ENCODE results near the gene CADM4.
"Not testable (repeated sequence)": the region's sequence is repeated elsewhere in the genome, so short reads cannot be mapped to it uniquely, and the experiment has no call there.

The CADM4 gene

DNA sequence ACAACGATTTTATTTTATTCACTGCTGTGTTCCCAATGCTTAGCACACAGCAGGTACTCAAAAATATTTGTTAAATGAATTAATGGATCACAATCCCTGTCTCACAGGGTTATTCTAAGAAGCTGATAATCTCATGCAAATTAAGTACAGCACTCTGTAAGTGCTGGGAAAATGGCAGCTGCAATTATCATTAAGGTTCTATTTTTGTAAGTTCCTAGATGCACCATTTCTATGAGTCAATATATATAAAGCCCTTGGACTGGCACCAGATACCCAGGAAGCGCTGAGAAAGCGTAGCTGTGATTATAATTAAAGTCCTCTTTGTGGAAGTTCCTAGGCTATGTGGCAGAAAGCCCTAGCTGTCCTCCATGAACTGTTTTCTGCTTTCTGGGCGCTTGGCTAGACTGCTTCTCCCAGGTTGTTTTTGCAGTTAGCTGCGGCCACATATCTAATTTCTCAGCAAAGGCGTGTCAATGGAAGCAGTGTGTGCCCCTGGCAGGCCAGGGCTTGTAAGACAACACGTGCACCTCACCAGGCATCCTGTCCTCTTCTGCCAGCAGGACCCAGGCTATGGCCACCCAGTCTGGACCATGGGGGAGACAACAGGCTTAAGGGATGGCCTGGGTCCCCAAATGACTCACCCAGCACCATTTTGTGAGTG is 33.0 kb downstream of the CADM4 start:
- no peak for DNase-seq (ENCODE audit: low read depth)

DNA sequence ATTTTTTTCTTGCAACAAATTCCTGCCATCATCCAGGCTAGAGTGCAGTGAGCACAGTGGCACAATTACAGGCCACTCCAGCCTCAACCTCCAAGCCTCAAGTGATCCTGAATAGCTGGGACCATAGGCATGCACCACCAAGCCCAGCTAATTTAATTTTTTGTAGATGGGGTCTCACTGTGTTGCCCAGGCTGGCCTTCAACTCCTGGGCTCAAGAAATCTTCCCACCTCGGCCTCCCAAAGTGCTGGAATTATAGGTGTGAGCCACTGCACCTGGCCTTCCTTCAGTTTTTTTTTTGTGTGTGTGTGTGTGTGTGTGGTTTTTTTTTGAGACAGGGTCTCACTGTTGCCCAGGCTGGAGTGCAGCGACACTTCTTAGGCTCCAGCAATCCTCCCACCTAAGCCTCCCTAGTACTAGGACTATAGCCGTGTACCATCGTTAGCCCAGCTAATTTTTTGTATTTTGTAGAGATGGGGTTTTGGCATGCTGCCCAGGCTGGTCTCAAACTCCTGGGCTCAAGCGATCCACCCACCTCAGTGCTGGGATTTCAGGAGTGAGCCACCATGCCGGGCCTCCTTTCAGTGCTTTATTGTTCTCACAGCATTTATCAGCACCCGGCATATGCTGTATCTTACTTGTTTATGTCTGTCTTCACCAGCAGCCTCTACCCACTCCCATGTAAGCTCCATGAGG is 33.6 kb downstream of the CADM4 start:
- no peak for DNase-seq (ENCODE audit: low read depth)

DNA sequence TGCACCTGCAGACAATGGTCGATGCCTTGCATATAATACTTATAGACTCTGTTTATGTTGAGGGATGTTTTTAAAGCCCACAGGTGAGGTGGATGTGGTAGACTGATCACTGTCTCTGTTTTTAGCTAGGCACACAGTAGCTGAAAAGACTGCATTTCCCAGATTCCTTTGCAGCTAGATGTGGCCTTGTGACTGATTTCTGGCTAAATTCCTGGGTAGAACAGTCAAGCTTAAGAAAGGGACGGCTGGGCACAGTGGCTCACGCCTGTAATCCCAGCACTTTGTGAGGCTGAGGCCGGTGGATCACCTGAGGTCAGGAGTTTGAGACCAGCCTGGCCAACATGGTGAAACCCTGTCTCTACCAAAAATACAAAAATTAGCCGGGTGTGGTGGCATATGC is 39.3 kb downstream of the CADM4 start:
- DNase-seq (ENCODE audit: low read depth): not testable (repeated sequence)

DNA sequence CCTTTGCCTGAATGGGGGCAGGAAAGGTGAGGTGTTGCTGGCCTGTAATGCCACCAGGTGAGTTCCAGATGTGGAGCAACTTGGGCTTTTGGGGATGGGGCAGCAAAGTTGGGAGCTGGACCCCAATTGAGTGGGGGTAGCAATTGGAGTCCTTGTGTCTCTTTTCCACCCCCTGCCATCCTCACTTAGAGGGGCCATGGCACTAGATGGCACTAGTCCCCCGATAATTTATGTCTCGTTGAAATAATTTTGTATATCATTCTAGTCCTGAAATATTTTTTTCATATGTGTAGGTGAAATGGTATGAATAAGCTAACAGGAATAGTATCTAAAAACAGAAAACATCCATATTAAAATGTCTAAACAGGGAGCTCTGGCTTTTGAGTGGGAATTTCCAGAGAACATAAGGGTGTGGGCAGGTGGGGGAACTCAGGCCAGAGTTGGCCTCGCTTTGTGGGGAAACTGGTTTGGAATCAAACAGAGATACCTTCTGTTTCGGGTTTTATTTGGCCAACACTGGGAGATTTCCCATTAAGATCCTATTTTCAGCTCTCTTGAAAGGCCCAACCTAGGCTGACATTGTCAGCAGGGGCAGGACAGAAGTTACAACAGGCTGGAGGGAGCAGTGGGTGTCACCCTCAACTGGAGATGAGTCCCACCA is 39.9 kb downstream of the CADM4 start:
- no peak for DNase-seq (ENCODE audit: low read depth)

DNA sequence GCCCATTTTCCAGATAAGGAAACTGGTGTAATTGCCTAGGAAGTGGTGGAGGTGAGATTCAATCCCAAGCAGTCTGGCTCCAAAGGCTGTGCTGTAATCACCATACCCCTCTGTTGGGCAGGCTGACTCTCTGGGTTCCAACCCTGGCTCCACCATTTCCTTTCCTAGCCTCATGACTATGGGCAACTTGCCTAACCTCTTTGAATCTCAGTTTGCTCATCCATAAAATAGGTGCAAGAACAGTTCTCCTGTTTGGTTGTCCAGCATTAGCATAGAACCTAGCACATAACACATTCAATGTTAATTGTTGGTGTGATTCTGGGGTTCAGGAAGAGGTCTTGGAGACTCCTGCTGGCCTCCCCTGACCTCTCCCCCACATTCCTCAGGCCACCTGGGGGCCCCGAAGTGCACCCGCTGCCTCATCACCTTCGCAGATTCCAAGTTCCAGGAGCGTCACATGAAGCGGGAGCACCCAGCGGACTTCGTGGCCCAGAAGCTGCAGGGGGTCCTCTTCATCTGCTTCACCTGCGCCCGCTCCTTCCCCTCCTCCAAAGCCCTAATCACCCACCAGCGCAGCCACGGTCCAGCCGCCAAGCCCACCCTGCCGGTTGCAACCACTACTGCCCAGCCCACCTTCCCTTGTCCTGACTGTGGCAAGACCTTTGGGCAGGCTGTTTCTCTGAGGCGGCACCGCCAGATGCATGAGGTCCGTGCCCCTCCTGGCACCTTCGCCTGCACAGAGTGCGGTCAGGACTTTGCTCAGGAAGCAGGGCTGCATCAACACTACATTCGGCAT is 41.0 kb downstream of the CADM4 start:
- DNase-seq (ENCODE audit: low read depth): no peak

DNA sequence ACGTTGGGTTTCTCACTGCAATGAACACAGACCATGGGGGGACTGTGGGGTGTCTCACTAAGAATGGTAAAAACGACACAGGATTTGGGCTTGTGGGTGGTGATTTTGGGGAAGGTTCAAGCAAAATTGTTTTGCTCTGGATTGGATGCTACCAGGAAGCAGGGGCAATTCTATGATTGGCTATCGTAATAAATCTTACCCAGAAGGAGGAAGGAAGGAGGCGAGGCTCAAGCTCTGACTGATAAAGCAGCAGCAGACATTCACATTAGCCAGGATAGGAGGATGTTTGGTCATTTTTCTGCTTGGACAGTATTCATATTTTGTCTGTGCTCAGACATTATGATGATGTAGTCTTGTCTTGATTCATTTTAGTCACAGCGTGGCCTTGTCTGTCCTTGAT is 41.8 kb downstream of the CADM4 start:
- DNase-seq (ENCODE audit: low read depth): no peak

DNA sequence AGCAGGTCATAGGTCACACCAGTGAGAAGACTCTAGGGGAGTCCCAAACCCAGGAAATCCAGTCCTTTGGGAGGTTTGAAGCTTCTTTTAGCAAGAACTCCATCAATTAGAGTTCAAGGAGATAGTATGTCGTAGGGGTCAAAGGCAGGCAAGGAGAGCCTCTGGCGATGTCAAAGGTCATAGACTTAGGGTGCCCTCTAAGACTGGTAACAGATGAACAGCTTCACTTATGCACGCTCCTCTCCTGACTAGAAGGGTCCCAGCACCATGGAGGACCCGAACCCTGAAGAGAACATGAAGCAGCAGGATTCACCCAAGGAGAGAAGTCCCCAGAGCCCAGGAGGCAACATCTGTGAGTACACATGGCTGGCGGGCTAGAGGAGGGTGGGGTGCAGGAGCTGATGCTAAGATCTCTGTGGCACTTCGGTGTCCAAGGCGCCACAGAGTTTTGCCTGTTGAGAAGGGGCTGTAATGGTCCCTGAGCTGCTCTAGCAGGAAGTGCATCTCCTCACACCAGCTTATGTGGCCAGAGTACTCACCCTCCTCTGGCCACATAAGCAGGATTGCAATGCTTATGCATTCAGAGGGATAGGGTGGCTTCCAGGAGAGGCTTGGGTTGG is 42.7 kb downstream of the CADM4 start:
- no peak for DNase-seq (ENCODE audit: low read depth)

DNA sequence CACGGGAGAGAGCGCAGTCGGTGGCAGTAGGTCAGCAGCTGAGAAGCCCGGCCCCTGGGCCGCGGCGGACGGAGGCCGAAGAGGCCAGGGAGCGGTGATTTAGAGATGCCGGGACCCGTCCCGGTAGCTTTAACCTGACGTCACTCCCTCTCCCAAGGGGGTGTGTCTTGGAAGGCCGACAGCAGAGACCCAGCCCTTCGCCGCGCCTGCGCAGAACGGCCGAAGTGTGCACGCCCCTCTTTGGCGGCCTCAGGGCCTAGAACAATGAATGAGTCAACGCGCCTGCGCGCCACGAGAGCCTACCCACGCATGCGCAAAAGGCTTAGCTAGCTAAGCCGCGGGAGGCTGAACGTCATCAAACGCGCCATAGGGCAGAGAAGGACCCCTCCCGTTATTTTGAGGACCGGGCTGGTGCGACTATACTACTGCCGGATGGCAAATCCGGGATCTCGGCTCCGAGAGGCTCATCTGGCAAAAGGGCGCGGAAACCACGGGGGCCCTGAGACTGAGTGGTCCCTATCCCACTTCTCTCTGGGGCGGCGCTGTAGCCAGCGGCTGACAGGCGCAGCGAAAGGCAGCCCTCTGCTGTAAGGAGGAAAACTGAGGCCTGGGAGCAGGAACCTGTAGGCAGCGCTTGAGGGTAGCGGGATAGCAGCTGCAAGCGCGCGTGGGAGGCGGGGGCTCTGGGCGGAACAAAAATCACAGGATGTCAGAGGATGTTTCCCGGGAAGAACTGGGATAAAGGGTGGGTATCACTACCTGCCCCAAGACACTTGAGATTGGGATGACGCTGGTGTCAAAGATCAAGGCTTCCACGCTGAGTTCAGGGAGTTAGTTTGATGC is 43.4 kb downstream of the CADM4 start, which contains the start of the genes IRGQ and ZNF576:
TSS of gene IRGQ (minus strand) at position 136 of the 843 bp plus-strand sequence. CDS start 796 bp downstream, outside the sequence.
TSS of gene ZNF576 (plus strand) at position 597 of the 843 bp plus-strand sequence. CDS start 514 bp downstream, outside the sequence.
- peak; percentile 100 for DNase-seq (ENCODE audit: low read depth)

DNA sequence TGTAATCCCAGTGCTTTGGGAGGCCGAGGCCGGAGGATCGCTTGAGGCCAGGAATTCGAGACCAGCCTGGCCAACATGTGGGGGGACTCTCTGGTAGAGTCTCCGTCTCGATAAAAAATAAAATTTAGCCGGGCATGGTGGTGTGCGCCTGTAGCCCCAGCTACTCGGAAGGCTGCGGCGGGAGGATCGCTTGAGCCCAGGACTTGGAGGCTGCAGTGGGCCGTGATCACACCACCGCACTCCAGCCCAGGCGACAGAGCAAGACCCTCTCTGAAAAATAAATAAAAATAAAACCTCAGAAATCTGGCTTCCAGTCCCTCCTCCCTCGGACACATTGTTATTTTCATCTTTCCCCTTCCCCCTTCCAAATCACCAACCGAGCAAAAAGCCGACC is 44.0 kb downstream of the CADM4 start:
- no peak for DNase-seq (ENCODE audit: low read depth)

DNA sequence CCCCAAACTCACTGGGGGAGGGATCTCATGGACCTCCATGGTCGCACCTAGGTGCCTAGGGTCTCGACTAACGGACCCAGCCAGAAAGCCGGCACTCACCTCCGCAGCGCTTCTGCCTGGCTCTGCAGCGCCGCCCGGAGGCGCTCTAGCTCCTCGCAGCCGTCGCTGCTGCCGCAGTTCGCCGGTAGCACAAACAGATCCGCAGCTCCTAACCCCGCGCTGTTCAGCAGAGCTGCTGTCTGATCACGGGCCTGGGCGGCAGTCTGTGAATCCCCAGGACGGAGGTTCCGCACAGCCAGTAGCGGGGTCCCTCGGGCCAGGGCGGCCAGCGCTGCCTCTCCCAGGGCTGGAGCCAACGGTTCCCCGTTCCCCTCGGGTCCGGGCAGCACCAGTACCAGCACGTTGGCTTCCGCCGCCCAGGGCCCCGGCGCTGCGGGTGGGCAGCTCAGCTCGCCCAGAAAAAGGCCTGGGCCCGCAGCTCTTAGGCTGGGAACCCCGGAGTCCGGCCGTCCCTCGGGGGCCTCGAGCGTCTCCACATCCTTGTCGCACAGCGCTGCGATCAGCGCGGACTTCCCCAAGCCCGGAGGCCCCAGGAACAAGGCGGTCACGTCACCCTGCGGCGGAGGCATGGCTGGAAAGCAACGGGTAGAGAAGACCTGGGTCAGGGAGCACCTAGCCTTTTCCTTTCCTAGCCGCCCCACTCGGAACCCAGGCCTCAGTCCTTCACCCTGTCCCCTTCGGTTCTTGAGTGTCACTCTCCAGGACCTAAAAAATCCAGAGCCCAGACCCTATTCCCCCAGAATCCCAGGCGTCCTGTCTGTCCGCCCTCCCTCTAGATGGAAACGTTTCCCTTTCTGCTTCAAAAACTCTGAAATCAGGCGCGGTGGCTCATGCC is 44.7 kb downstream of the CADM4 start:
- DNase-seq (ENCODE audit: low read depth): peak; percentile 50

DNA sequence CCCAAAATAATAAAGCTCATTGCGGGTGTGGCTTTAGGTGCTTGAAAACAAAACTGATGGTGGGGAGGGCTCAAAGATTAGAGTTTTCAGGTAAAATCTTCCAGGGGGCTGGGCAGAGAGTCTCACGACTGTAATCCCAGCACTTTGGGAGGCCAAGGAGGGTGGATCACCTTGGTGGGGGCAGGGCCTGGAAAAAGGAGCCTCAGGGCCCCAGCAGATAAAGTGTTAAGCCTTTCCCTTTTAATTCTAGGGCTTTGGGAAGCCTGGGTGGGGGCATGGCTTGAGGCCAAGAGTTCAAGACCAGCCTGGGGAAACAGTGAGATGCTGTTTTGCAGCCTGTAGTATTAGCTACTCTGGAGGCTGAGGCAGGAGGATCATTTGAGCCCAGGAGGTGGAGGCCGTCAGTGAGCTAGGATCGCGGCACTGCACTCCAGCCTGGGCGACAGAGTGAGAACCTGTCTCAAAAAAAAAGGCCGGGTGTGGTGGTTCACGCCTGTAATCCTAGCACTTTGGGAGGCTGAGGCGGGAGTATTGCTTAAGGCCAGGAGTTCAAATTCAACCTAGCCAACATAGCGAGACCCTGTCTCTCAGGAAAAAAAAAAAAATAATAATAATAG is 45.5 kb downstream of the CADM4 start:
- DNase-seq (ENCODE audit: low read depth): no peak

DNA sequence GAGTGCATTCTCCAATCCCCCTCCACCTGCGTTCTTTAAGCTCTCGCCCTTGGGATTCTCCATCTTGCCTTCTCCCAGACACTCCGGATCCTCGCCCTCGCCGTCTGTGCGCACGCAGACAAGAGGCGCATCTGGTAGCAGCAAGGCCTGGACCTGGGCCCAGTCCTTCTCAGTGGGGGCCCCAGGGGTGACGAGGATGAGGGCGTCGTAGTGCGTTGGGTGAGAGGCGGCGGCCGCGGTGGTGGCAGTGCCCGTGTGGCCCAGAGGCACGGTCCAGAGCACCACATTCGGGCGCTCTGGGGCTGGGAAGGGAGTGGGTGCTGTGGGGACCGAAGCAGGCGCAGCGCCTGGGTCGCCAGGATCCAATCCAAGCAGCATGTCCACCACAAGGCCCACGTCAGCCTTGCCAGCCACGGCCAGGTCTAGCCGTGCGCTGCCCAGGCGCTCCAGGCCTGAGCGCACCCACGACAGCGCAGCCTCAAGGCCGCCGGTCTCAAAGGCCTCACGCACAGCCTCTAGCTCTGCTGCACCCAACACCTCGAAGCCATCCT is 46.8 kb downstream of the CADM4 start:
- DNase-seq (ENCODE audit: low read depth): no peak

DNA sequence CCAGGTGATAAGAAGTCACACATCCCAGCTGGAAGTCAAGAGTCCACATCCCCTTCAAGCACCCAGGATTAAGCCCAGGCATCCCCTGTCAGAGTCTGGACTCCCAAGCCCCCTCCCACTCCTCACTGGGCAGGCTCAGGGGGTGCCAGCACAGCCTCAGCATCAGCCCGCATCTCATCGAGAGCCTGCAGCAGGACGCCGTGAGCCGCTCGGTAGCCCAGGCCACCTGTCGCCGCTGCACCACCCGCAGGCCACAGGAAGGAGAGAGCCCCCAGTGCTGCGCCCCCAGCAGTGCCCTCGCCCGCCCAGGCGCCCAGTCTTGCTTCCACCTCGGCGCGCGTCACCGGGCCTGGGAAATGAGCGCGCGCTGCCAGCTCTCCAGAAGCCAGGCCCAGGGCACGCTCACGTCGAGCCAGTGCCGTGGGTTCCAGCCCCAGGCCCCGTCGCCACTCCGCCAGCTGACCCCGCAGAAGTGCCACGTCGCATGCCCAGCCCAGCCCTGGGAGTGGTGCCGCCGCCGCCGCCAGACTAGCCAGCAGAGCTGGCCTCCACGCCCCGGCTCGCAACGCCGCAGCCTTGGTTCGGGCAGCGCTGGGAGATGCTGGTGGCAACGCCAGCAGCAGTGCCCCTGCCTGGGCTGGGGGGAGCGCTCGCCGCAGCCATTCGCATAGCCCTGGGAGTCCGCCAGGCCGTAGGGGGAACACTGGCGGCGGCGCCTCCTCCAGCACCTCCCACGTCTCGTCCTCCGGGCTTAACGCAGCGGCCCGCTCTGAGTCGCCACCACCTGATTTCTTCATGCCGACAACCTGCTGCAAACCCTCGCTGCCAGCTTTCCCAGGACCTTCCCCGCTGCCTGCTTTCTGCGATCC is 47.5 kb downstream of the CADM4 start:
- no peak for DNase-seq (ENCODE audit: low read depth)

DNA sequence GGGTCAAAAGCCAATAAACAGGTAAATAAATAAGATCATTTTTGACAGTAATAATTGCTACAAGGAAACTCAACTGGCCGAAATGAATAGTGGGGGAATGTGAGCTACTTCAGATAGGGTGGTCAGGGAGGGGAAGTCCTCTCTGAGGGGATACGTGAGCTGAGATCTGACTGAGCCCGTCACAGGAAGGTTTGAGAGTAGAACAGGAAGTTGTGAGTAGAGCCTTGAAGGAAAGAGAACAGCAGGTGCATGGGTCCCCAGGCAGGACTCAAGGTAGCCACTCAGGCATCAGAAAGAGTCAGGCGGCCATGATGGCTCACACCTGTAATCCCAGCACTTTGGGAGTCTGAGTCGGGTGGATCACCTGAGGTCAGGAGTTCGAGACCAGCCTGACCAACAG is 50.0 kb downstream of the CADM4 start:
- no peak for DNase-seq (ENCODE audit: low read depth)

DNA sequence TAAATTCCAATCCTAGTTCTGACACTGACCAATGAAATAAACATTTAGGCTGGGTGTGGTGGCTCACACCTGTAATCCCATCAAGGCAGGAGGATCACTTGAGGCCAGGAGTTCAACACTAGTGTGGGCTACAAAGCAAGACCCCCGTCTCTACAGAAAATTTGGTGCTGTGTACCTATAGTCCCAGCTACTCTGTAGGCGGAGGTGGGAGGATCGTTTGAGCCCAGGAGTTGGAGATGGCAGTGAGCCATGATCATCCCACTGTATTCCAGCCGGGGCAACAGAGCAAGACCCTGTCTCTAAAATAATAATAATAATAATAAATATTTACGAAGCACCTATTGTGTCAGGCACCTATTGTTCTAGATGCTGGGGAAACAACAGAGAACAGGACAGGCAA is 50.4 kb downstream of the CADM4 start:
- DNase-seq (ENCODE audit: low read depth): no peak

DNA sequence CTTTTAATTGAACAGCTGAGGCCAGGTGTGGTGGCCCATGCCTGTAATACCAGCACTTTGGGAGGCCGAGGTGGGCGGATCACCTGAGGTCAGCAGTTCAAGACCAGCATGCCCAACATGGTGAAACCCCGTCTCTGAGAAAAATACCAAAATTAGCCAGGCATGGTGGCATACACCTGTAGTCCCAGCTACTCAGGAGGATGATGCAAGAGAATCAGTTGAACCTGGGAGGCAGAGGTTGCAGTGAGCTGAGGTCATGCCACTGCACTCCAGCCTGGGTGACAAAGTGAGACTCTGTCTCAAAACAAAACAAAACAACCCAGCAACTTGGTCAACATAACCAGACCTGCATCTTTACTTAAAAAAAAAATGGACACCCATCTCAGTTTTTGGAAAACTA is 52.6 kb downstream of the CADM4 start:
- DNase-seq (ENCODE audit: low read depth): not testable (repeated sequence)

DNA sequence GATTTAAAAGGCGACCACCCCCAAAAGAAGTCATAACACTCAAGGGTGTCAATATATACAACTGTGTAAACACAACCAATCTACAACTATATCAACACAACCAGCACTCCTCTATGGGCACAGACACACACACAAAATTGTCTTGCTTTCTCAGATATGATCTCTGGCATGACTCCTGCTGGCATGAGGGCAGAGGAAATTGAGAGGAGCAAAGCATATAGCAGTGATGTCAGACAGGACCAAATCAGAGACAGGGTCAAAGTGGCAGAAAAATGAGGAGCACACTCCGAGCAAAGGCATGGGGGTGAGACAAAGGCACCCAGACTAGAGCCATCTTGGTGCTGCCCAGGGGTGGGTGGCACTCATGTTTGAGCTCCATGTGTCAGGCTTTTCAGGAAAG is 53.3 kb downstream of the CADM4 start:
- no peak for DNase-seq (ENCODE audit: low read depth)

DNA sequence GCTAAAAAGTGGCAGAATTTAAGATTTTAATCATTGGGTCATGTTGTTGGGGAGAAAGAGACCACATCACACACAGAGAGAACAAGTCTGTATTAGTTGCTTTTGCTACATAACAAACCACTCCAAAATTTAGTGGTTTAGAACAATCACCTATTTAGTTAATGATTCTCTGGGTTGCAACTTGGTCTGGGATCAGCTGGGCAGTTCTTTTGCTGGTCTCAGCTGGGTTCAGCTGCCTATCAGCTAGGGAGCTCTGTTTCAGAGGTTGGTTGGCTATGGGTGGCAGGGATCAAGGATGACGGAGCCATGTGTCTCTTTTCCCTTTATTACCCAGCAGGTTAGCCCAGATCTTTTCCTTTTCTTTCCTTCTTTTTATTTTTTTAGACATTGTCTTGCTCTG is 55.2 kb downstream of the CADM4 start:
- DNase-seq (ENCODE audit: low read depth): no peak
